CD8-positive, alpha-beta memory T cell (primary cell): ENCODE measurements around the gene SLC25A30. TPM values are rescaled to one million over a fixed set of nuclear protein-coding genes. Genes with fewer than 3 reads are reported as not detected.
"Not testable (repeated sequence)": the region's sequence is repeated elsewhere in the genome, so short reads cannot be mapped to it uniquely, and the experiment has no call there.

ENCODE experiments used
- CTCF ChIA-PET: fragments of 350-600 bp; sonication (Branson Sonifier 250); formaldehyde crosslinking; loops from one replicate; lab custom pipeline; 2021; ENCODE audit warnings: antibody characterized with exemption; lab: Charles Lee
- POLR2A ChIA-PET: fragments of 350-600 bp; sonication (Branson Sonifier 250); formaldehyde crosslinking; loops from one replicate; lab custom pipeline; 2021; ENCODE audit warnings: antibody characterized with exemption; lab: Charles Lee
- DNase-seq, 5 donors: peaks; one replicate each; pipeline versions ENCODE4 v3.0.0 to v3.0.0-alpha.2; 2020 to 2022; ENCODE audit warnings: mixed read lengths in 1 of 5
- H3K27ac ChIP-seq: one replicate; pipeline ENCODE4 v1.7.0; 2013; ENCODE audit warnings: low read depth, mild to moderate bottlenecking, low read length, moderate library complexity
- H3K27me3 ChIP-seq: 2 replicates; pipeline ENCODE4 v1.7.0; 2013; ENCODE audit warnings: low read length, mild to moderate bottlenecking; ENCODE audit not compliant: insufficient read depth, poor library complexity, severe bottlenecking
- H3K36me3 ChIP-seq: 2 replicates; pipeline ENCODE4 v1.7.0; 2013; ENCODE audit warnings: mild to moderate bottlenecking, low read length, moderate library complexity; ENCODE audit not compliant: insufficient read depth
- H3K4me1 ChIP-seq: 2 replicates; pipeline ENCODE4 v1.7.0; 2013; ENCODE audit warnings: mild to moderate bottlenecking, low read length, moderate library complexity; ENCODE audit not compliant: insufficient read depth
- H3K4me3 ChIP-seq: 2 replicates; pipeline ENCODE4 v1.7.0; 2013; ENCODE audit warnings: mild to moderate bottlenecking, low read length
- H3K9me3 ChIP-seq: 2 replicates; pipeline ENCODE4 v1.7.0; 2013; ENCODE audit warnings: mild to moderate bottlenecking, low read length
- H3K27ac Mint-ChIP-seq, 8 donors: one replicate each; pipeline ENCODE4 v1.8.0; 2020 to 2021; ENCODE audit warnings: mixed read lengths in 8 of 8, mild to moderate bottlenecking in 6 of 8, inconsistent platforms in 3 of 8, moderate library complexity in 3 of 8
- H3K27me3 Mint-ChIP-seq, 2 donors: one replicate each; pipeline ENCODE4 v1.8.0; 2020 to 2021; ENCODE audit warnings: mixed read lengths in 2 of 2, mild to moderate bottlenecking in 1 of 2, moderate library complexity in 1 of 2
- H3K36me3 Mint-ChIP-seq, 3 donors: one replicate each; pipeline ENCODE4 v1.8.0; 2020 to 2021; ENCODE audit warnings: mixed read lengths in 3 of 3, inconsistent platforms in 1 of 3, mild to moderate bottlenecking in 1 of 3
- H3K4me1 Mint-ChIP-seq, 3 donors: one replicate each; pipeline ENCODE4 v1.8.0; 2020 to 2021; ENCODE audit warnings: mixed read lengths in 3 of 3, inconsistent platforms in 1 of 3, mild to moderate bottlenecking in 1 of 3
- H3K4me3 Mint-ChIP-seq, 7 donors: one replicate each; pipeline ENCODE4 v1.8.0; 2020 to 2021; ENCODE audit warnings: mixed read lengths in 7 of 7, mild to moderate bottlenecking in 6 of 7, moderate library complexity in 4 of 7, inconsistent platforms in 2 of 7
- H3K9me3 Mint-ChIP-seq, 5 donors: one replicate each; pipeline ENCODE4 v1.8.0; 2020 to 2022; ENCODE audit warnings: mixed read lengths in 5 of 5, mild to moderate bottlenecking in 3 of 5, moderate library complexity in 2 of 5, inconsistent platforms in 1 of 5
- polyA plus RNA-seq: library from polyadenylated mRNA; unstranded; fragments of 300-500 nt; fragmentation: Illumina TruSeq; gene quantifications from one replicate; pipeline ENCODE4 v1.2.3, GENCODE V29; 2021
- total RNA-seq, 2 experiments: library from RNA; stranded (reverse); gene quantifications; one replicate each; pipeline ENCODE4 v1.2.3, GENCODE V29; 2021

Gene SLC25A30
- total and polyA plus RNA-seq, 3 experiments from 2014 or later = 1.7 to 29.8 (median 27.2) TPM

DNA sequence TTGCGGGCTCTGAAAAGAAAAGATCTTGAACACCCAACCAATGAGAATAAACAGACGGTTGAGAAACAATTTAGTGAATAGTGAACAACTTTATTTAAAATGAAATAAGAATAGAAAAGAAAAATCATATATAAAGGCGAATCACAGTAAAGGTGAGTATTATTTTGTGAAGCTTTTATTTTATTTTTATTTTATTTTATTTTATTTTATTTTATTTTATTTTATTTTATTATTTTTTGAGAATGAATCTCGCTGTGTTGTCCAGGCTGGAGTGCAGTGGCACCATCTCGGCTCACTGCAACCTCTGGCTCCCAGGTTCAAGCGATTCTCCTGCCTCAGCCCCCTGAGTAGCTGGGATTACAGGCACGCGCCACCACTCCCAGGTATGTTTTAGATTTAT, 74.1 kb downstream of the SLC25A30 start:
- H3K9me3 ChIP-seq, H3K36me3 ChIP-seq, DNase-seq, H3K27ac ChIP-seq, POLR2A ChIA-PET, H3K27me3 ChIP-seq, H3K9me3 Mint-ChIP-seq, H3K4me3 ChIP-seq, CTCF ChIA-PET, H3K27me3 Mint-ChIP-seq: not testable (repeated sequence)
- peaks cover 9 to 50% (median 16%) of the 10 kb centered on the region in 3 donors for H3K36me3 Mint-ChIP-seq
- H3K27ac Mint-ChIP-seq = peak overlapping the region in 4 of 8 donors; percentile 10 to 90 (median 33)
- H3K4me3 Mint-ChIP-seq = peak overlapping the region in 3 of 7 donors; percentile 35 to 58 (median 44)
- H3K4me1 Mint-ChIP-seq = peaks cover 32 to 53% (median 47%) of the 10 kb centered on the region in 3 donors
- H3K4me1 ChIP-seq = peaks cover 25% of the 10 kb centered on the region

Other genes with a start within 250 kb of the SLC25A30 start
- gene KCTD4, start 217.3 kb downstream of the SLC25A30 start, total RNA-seq = not detected
- not detected for gene KCTD4, start 217.3 kb downstream of the SLC25A30 start, polyA plus RNA-seq
- gene TPT1, start 77.2 kb downstream of the SLC25A30 start, total RNA-seq = 1,000 to 10,000 TPM; 3,313 to 3,378 TPM
- gene TPT1, start 77.2 kb downstream of the SLC25A30 start, polyA plus RNA-seq = 2,788 TPM
- 10 to 100 TPM; 19.3 to 20.2 TPM for gene COG3, start 46.6 kb upstream of the SLC25A30 start, total RNA-seq
- 31.7 TPM for gene COG3, start 46.6 kb upstream of the SLC25A30 start, polyA plus RNA-seq
- gene ERICH6B, start 197.4 kb upstream of the SLC25A30 start, total RNA-seq = not detected
- not detected for gene ERICH6B, start 197.4 kb upstream of the SLC25A30 start, polyA plus RNA-seq